Vagina (tissue), 2 donors: Measurements from ENCODE around the gene STXBP4.

Experiments used
- POLR2A ChIP-seq, 2 donors: fragments of 450-650 bp; IDR thresholded peaks; one replicate each; pipeline ENCODE4 v1.6.1; 2017; ENCODE audit warnings: antibody characterized with exemption in 2 of 2, mild to moderate bottlenecking in 2 of 2, moderate library complexity in 2 of 2
- TF ChIP-seq, protein P1 (sequence below), 3 experiments: fragments of 450-650 bp in 2 of 3; fragments of 200-600 bp in 1 of 3; sonication (generic) in 1 of 3; IDR thresholded peaks; one replicate each; pipeline ENCODE4 v1.5.1; 2017 to 2019; ENCODE audit warnings: antibody characterized with exemption in 3 of 3, mild to moderate bottlenecking in 2 of 3, moderate library complexity in 2 of 3

DNA sequence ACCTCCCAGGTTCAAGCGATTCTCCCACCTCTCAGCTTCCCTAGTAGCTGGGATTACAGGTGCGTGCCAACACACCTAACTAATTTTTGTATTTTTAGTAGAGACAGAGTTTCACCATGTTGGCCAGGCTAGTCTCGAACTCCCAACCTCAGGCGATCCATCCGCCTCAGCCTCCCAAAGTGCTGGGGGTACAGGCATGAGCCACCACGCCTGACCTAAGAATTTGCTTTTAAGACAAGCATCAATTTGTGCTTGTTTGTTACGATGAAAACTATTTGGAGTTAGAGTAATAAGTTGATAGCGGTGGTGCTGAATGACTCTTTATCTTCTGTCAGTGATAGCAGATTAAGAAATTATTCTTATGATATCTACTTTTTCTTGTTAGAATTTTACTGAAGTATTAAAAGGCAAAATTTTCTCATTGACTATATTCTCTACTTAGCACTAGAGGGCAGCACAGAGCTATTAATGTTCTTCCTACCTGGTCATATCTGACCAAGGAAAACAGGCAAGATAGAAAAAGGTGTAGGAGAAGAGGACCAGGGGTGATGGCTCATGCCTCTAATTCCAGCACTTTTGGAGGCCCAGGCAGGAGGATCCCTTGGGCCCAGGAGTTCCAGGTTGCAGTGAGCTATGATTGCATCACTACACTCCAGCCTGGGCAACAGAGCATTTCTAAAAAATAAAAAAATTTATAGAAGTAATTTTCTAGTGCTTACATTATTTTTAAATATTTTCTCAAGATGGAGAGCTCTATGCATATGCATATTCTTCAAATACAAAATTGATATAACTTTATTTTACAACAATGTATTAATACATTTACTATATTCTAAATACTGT lies 24.5 kb downstream of the STXBP4 start:
- TF ChIP-seq, protein P1, sequence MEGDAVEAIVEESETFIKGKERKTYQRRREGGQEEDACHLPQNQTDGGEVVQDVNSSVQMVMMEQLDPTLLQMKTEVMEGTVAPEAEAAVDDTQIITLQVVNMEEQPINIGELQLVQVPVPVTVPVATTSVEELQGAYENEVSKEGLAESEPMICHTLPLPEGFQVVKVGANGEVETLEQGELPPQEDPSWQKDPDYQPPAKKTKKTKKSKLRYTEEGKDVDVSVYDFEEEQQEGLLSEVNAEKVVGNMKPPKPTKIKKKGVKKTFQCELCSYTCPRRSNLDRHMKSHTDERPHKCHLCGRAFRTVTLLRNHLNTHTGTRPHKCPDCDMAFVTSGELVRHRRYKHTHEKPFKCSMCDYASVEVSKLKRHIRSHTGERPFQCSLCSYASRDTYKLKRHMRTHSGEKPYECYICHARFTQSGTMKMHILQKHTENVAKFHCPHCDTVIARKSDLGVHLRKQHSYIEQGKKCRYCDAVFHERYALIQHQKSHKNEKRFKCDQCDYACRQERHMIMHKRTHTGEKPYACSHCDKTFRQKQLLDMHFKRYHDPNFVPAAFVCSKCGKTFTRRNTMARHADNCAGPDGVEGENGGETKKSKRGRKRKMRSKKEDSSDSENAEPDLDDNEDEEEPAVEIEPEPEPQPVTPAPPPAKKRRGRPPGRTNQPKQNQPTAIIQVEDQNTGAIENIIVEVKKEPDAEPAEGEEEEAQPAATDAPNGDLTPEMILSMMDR (IDR thresholded peaks at IDR 0.05): peak in 2 of 3 experiments; percentile 47 to 57
- TF ChIP-seq POLR2A (IDR thresholded peaks at IDR 0.05): no peak
